Astrocyte (in vitro differentiated cells and primary cell): ENCODE measurements around the gene TNP2.

Experiments used
- CTCF ChIP-seq: IDR thresholded peaks from 2 replicates; pipeline ENCODE4 v1.5.1; 2011; ENCODE audit warnings: low read depth, mild to moderate bottlenecking, inconsistent platforms, low read length, moderate library complexity; ENCODE audit not compliant: insufficient read depth
- EZH2 ChIP-seq: IDR thresholded peaks from 2 replicates; pipeline ENCODE4 v1.6.1; 2012; ENCODE audit warnings: mild to moderate bottlenecking, low read length, inconsistent platforms; ENCODE audit not compliant: insufficient read depth

GRCh38 chr16:11277607-11278337 lies 8.6 kb upstream of the TNP2 start:
- TF ChIP-seq CTCF (no peak), EZH2 (no peak)
